Transverse colon (tissue), 4 donors: ENCODE results near the gene TBX3. TPM values are rescaled to one million over a fixed set of nuclear protein-coding genes. Genes with fewer than 3 reads are reported as not detected.
A peak's percentile ranks its signal among the peaks of the same experiment; 100 is the strongest.

Source experiments
- DNase-seq: peaks from one replicate; pipeline ENCODE4 v3.0.0-alpha.2; 2019
- H3K27ac ChIP-seq, 4 donors: fragments of 200-600 bp; sonication (generic); 2 replicates each; pipeline ENCODE4 v1.5.1; 2016 to 2018; ENCODE audit warnings: inconsistent platforms in 4 of 4
- H3K27me3 ChIP-seq: fragments of 200-600 bp; sonication (generic); 2 replicates; pipeline ENCODE4 v1.5.1; 2017; ENCODE audit warnings: inconsistent platforms
- H3K36me3 ChIP-seq, 4 donors: fragments of 200-600 bp; sonication (generic); 2 replicates each; pipeline ENCODE4 v1.5.1; 2017 to 2019; ENCODE audit warnings: inconsistent platforms in 4 of 4
- H3K4me1 ChIP-seq, 4 donors: fragments of 200-600 bp; sonication (generic); 2 replicates each; pipeline ENCODE4 v1.5.1; 2017 to 2020; ENCODE audit warnings: inconsistent platforms in 4 of 4
- H3K4me3 ChIP-seq, 4 donors: fragments of 200-600 bp; sonication (generic); 1 replicate in 1 of 4; 2 replicates in 3 of 4; pipeline versions ENCODE4 v1.5.1 to v1.6.1; 2017 to 2019; ENCODE audit warnings: inconsistent platforms in 4 of 4
- H3K9me3 ChIP-seq, 2 donors: fragments of 200-600 bp; sonication (generic); 2 replicates each; pipeline ENCODE4 v1.5.1; 2017 to 2019; ENCODE audit warnings: inconsistent platforms in 2 of 2
- EP300 ChIP-seq: sonication (generic); formaldehyde crosslinking; IDR thresholded peaks from one replicate; pipeline ENCODE4 v1.6.1; 2017; ENCODE audit warnings: antibody characterized with exemption, low read depth
- POLR2A ChIP-seq: fragments of 450-650 bp; IDR thresholded peaks from one replicate; pipeline ENCODE4 v1.6.1; 2016; ENCODE audit warnings: antibody characterized with exemption, mild to moderate bottlenecking, moderate library complexity
- POLR2AphosphoS5 ChIP-seq, 3 donors: sonication (generic); formaldehyde crosslinking; IDR thresholded peaks; one replicate each; pipeline ENCODE4 v1.6.1; 2016; ENCODE audit warnings: antibody characterized with exemption in 3 of 3
- WGBS, 2 donors: methylation state at CpG; one replicate each; pipeline ENCODE4 v1.1.5; 2018; ENCODE audit warnings: low coverage in 1 of 2; 5-methylcytosine and 5-hydroxymethylcytosine counted together
- in situ Hi-C, 4 donors: fragments of 200-750 bp; cut with MboI; loops; one replicate each; pipeline versions ENCODE4 v1.15.0 to v1.15.1; 2017; ENCODE audit warnings: low sequenced_read_pairs in 3 of 4, low pct_ligation_motif_present in 1 of 4, low pct_unique_long_range_greater_than_20kb in 1 of 4
- intact Hi-C: fragments of 100-400 bp; cut with DNase I; formaldehyde crosslinking; loops from one replicate; pipeline ENCODE4 v1.15.1; 2023; ENCODE audit warnings: low total_unique reads
- total RNA-seq, 4 donors: library from RNA; depleted of rRNA; stranded (reverse); fragments of >200 nt; gene quantifications; one replicate each; pipeline ENCODE4 v1.1.0, GENCODE V29; 2016
- TF ChIP-seq, protein P1 (sequence below), 5 experiments: fragments of 200-600 bp in 3 of 5; fragments of 450-650 bp in 2 of 5; sonication (generic) in 3 of 5; IDR thresholded peaks; 1 replicate in 2 of 5; 2 replicates in 3 of 5; pipeline ENCODE4 v1.5.1; 2016 to 2017; ENCODE audit warnings: antibody characterized with exemption in 5 of 5, inconsistent platforms in 3 of 5, mild to moderate bottlenecking in 2 of 5, moderate library complexity in 1 of 5

TBX3 gene
- total RNA-seq, 4 donors from 2014 or later, result 2.8 to 11.9 (median 5.9) TPM

- H3K9me3 ChIP-seq, result no peaks in the 10 kb centered on the region
- H3K36me3 ChIP-seq, result no peaks in the 10 kb centered on the region
- H3K4me1 ChIP-seq, result peaks cover 0 to 10% (median 7%) of the 10 kb centered on the region in 4 donors
- peaks cover 46% of the 10 kb centered on the region for H3K27me3 ChIP-seq
- peak overlapping the region; percentile 88 to 92 (median 90) for H3K27ac ChIP-seq
- intact Hi-C loops, result no loop called here
- 4% methylated on average over 7 to 19 of the region's 19 CpGs for WGBS, 2 donors
- DNase-seq, result no peak
- H3K4me3 ChIP-seq, result peak overlapping the region; percentile 44 to 71 (median 54)
- in situ Hi-C loops, result no loop called here
- TF ChIP-seq POLR2A (no peak), POLR2AphosphoS5 (IDR thresholded peaks at IDR 0.05) (no peak), EP300 (no peak)
- TF ChIP-seq, protein P1, sequence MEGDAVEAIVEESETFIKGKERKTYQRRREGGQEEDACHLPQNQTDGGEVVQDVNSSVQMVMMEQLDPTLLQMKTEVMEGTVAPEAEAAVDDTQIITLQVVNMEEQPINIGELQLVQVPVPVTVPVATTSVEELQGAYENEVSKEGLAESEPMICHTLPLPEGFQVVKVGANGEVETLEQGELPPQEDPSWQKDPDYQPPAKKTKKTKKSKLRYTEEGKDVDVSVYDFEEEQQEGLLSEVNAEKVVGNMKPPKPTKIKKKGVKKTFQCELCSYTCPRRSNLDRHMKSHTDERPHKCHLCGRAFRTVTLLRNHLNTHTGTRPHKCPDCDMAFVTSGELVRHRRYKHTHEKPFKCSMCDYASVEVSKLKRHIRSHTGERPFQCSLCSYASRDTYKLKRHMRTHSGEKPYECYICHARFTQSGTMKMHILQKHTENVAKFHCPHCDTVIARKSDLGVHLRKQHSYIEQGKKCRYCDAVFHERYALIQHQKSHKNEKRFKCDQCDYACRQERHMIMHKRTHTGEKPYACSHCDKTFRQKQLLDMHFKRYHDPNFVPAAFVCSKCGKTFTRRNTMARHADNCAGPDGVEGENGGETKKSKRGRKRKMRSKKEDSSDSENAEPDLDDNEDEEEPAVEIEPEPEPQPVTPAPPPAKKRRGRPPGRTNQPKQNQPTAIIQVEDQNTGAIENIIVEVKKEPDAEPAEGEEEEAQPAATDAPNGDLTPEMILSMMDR (IDR thresholded peaks at IDR 0.05), result no peak
These were observed 272 bp downstream of the TBX3 start for GRCh38 chr12:114683709-114684097.

DNA sequence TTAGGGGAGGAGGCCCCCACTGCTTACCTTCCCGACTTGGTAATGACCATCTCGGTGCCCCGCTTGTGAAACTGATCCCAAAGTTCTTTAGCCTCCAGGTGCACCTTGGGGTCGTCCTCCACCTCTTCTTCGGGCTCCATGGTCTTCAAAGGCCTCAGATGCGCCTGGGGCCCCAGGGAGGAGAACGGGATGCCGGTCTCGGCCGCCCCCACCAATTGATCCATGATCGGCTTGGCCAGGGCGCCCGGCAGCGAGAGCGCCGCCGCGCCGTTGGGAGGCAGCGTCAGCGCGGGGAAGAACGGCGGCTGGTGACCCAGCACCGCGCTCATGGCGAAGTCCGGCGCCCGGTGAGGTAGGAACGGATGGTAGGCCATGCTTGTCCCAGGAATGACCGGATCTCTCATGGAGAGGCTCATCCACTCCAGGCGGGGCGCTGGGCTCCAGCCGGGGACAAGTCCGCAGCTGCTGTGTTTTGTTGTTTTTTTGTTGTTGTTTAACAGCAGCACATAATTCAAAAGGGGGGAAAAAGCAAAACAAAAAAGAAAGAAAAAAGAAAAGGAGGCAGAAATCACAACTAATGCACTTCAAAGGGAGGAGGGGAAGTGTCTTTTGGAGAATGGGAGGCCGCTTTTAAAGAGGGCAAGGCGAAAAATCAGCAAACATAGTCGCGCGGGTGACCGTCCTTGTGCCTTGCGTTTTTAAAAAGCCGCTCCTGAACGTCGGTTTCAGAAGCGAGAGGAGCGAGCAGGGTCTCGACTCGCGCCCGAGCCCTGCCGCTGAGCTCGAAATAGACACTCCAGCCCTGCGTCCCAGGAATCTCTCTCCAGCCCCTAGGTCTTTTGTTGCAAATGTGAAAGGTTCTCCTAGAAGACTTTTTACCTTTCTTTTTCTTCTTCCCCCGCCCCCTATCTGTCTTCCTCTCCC is 928 bp downstream of the TBX3 start:
- H3K36me3 ChIP-seq, result no peaks in the 10 kb centered on the region
- H3K27ac ChIP-seq, result peak overlapping the region; percentile 88 to 92 (median 90)
- intact Hi-C loops (no loop called here), in situ Hi-C loops (no loop called here)
- peak; percentile 45 for DNase-seq
- H3K9me3 ChIP-seq, result no peaks in the 10 kb centered on the region
- H3K27me3 ChIP-seq, result peaks cover 40% of the 10 kb centered on the region
- peak overlapping the region; percentile 44 to 71 (median 54) for H3K4me3 ChIP-seq
- H3K4me1 ChIP-seq, result peaks cover 0 to 10% (median 7%) of the 10 kb centered on the region in 4 donors
- WGBS, 2 donors, result 3 to 8% methylated on average over 12 to 33 of the region's 56 CpGs
- TF ChIP-seq POLR2AphosphoS5 (IDR thresholded peaks at IDR 0.05), result no peak
- no peak for TF ChIP-seq EP300
- TF ChIP-seq, protein P1 (IDR thresholded peaks at IDR 0.05), result peak in 2 of 5 experiments; percentile 8 to 17
- no peak for TF ChIP-seq POLR2A

- DNase-seq, result no peak
- intact Hi-C loops, result no loop called here
- TF ChIP-seq EP300, result no peak
- no peak for TF ChIP-seq POLR2AphosphoS5 (IDR thresholded peaks at IDR 0.05)
- no peak for TF ChIP-seq POLR2A
- TF ChIP-seq, protein P1 (IDR thresholded peaks at IDR 0.05), result no peak
These were observed 1.7 kb downstream of the TBX3 start for GRCh38 chr12:114682106-114682784.

More at GRCh38 chr12:114682106-114682784, 1.7 kb downstream of the TBX3 start:
- no peaks in the 10 kb centered on the region for H3K36me3 ChIP-seq
- H3K27me3 ChIP-seq, result peaks cover 32% of the 10 kb centered on the region
- H3K9me3 ChIP-seq, result no peaks in the 10 kb centered on the region
- peak overlapping the region; percentile 44 to 71 (median 54) for H3K4me3 ChIP-seq
- H3K27ac ChIP-seq, result peak overlapping the region; percentile 88 to 92 (median 90)
- WGBS, 2 donors, result 24 to 31% methylated on average over 6 to 10 of the region's 10 CpGs
- H3K4me1 ChIP-seq, result peaks cover 0 to 10% (median 7%) of the 10 kb centered on the region in 4 donors
- in situ Hi-C loops, result no loop called here
